Measurements from ENCODE around the gene CEACAM3.
"Not testable (repeated sequence)": the region's sequence is repeated elsewhere in the genome, so short reads cannot be mapped to it uniquely, and the experiment has no call there.

CEACAM3 gene

GRCh38 chr19:41767115-41767514 lies 29.3 kb upstream of the CEACAM3 start:
- Histone ChIP-seq H3K9me3 (replicated peaks in 1 of 2; ENCODE audit: control insufficient read depth in 2 of 2, insufficient read depth in 1 of 2, low read depth in 1 of 2, low read length in 2 of 2) (no peaks in the 10 kb centered on the region), H3K4me3 (ENCODE audit: low read length in 2 of 2) (no peak overlapping the region), H4K91ac (ENCODE audit: low read depth, low read length, poor library complexity) (no peak overlapping the region), H3K27me3 (ENCODE audit: control insufficient read depth in 3 of 3, insufficient read depth in 3 of 3, low read depth in 1 of 3, low read length in 3 of 3) (peaks cover 0 to 9% (median 0%) of the 10 kb centered on the region in 3 experiments), H3K79me1 (ENCODE audit: low read depth, low read length) (no peaks in the 10 kb centered on the region), H3K4ac (ENCODE audit: low read length) (no peak overlapping the region), H2AFZ (ENCODE audit: low read length) (no peak overlapping the region), H3K18ac (ENCODE audit: low read length) (no peak overlapping the region), H3K36me3 (replicated peaks in 1 of 2; ENCODE audit: control insufficient read depth in 2 of 2, insufficient read depth in 2 of 2, low read length in 2 of 2) (no peaks in the 10 kb centered on the region), H3K14ac (ENCODE audit: low read length) (no peak overlapping the region), H3K9ac (ENCODE audit: low read depth, low read length, poor library complexity) (no peak overlapping the region), H3K27ac (replicated peaks; ENCODE audit: low read length) (no peak overlapping the region), H3K23ac (ENCODE audit: low read depth, low read length, poor library complexity) (no peak overlapping the region), H2BK5ac (ENCODE audit: low read length) (no peak overlapping the region), H3K4me1 (ENCODE audit: control insufficient read depth in 2 of 2, insufficient read depth in 1 of 2, low read depth in 1 of 2, low read length in 2 of 2) (no peaks in the 10 kb centered on the region), H2BK15ac (ENCODE audit: low read length) (no peak overlapping the region), H2BK120ac (ENCODE audit: low read depth, low read length) (no peak overlapping the region), H2BK12ac (ENCODE audit: low read length) (no peak overlapping the region), H3K4me2 (ENCODE audit: insufficient read depth, low read length, poor library complexity, severe bottlenecking) (no peak overlapping the region), H2AK5ac (ENCODE audit: low read depth, low read length) (no peak overlapping the region), H4K8ac (ENCODE audit: low read depth, low read length) (no peak overlapping the region)
- WGBS, 2 donors (ENCODE audit: extremely low coverage in 2 of 2, insufficient read length in 2 of 2, insufficient replicate concordance in 1 of 2), result no CpG with 5 or more reads among the region's 2 CpGs
- no peak for DNase-seq (ENCODE audit: low spot score)

- no CpG with 5 or more reads among the region's 5 CpGs for WGBS, 2 donors (ENCODE audit: extremely low coverage in 2 of 2, insufficient read length in 2 of 2, insufficient replicate concordance in 1 of 2)
- not testable (repeated sequence) for H2BK120ac ChIP-seq (ENCODE audit: low read depth, low read length); H3K23ac ChIP-seq (ENCODE audit: low read depth, low read length, poor library complexity); H2BK5ac ChIP-seq (ENCODE audit: low read length); H3K4me3 ChIP-seq (ENCODE audit: low read length in 2 of 2); H4K8ac ChIP-seq (ENCODE audit: low read depth, low read length); H3K9me3 ChIP-seq (replicated peaks in 1 of 2; ENCODE audit: control insufficient read depth in 2 of 2, insufficient read depth in 1 of 2, low read depth in 1 of 2, low read length in 2 of 2); H3K4me2 ChIP-seq (ENCODE audit: insufficient read depth, low read length, poor library complexity, severe bottlenecking); H3K36me3 ChIP-seq (replicated peaks in 1 of 2; ENCODE audit: control insufficient read depth in 2 of 2, insufficient read depth in 2 of 2, low read length in 2 of 2); H2BK15ac ChIP-seq (ENCODE audit: low read length); H2AK5ac ChIP-seq (ENCODE audit: low read depth, low read length); H2BK12ac ChIP-seq (ENCODE audit: low read length); H3K4ac ChIP-seq (ENCODE audit: low read length); H3K79me1 ChIP-seq (ENCODE audit: low read depth, low read length); H3K9ac ChIP-seq (ENCODE audit: low read depth, low read length, poor library complexity); H4K91ac ChIP-seq (ENCODE audit: low read depth, low read length, poor library complexity); H3K4me1 ChIP-seq (ENCODE audit: control insufficient read depth in 2 of 2, insufficient read depth in 1 of 2, low read depth in 1 of 2, low read length in 2 of 2); H3K18ac ChIP-seq (ENCODE audit: low read length); DNase-seq (ENCODE audit: low spot score); H3K27ac ChIP-seq (replicated peaks; ENCODE audit: low read length); H2AFZ ChIP-seq (ENCODE audit: low read length); H3K14ac ChIP-seq (ENCODE audit: low read length)
- peaks cover 0 to 15% (median 0%) of the 10 kb centered on the region in 3 experiments for H3K27me3 ChIP-seq (ENCODE audit: control insufficient read depth in 3 of 3, insufficient read depth in 3 of 3, low read depth in 1 of 3, low read length in 3 of 3)
Measured at GRCh38 chr19:41768105-41768504, 28.3 kb upstream of the CEACAM3 start.

- H3K27me3 ChIP-seq (ENCODE audit: control insufficient read depth in 3 of 3, insufficient read depth in 3 of 3, low read depth in 1 of 3, low read length in 3 of 3), result peaks cover 0 to 12% (median 0%) of the 10 kb centered on the region in 3 experiments
- H2AFZ ChIP-seq (ENCODE audit: low read length), result no peak overlapping the region
- H3K9ac ChIP-seq (ENCODE audit: low read depth, low read length, poor library complexity), result no peak overlapping the region
- no peak overlapping the region for H2BK12ac ChIP-seq (ENCODE audit: low read length)
- H3K18ac ChIP-seq (ENCODE audit: low read length), result no peak overlapping the region
- DNase-seq (ENCODE audit: low spot score), result no peak
- H2BK120ac ChIP-seq (ENCODE audit: low read depth, low read length), result no peak overlapping the region
- no peak overlapping the region for H3K27ac ChIP-seq (replicated peaks; ENCODE audit: low read length)
- no peak overlapping the region for H3K4me3 ChIP-seq (ENCODE audit: low read length in 2 of 2)
- H3K23ac ChIP-seq (ENCODE audit: low read depth, low read length, poor library complexity), result no peak overlapping the region
- no peak overlapping the region for H4K91ac ChIP-seq (ENCODE audit: low read depth, low read length, poor library complexity)
- no peak overlapping the region for H4K8ac ChIP-seq (ENCODE audit: low read depth, low read length)
- no peak overlapping the region for H2AK5ac ChIP-seq (ENCODE audit: low read depth, low read length)
- H3K14ac ChIP-seq (ENCODE audit: low read length), result no peak overlapping the region
- H3K4me1 ChIP-seq (ENCODE audit: control insufficient read depth in 2 of 2, insufficient read depth in 1 of 2, low read depth in 1 of 2, low read length in 2 of 2), result no peaks in the 10 kb centered on the region
- H3K9me3 ChIP-seq (replicated peaks in 1 of 2; ENCODE audit: control insufficient read depth in 2 of 2, insufficient read depth in 1 of 2, low read depth in 1 of 2, low read length in 2 of 2), result no peaks in the 10 kb centered on the region
- H3K79me1 ChIP-seq (ENCODE audit: low read depth, low read length), result no peaks in the 10 kb centered on the region
- H2BK15ac ChIP-seq (ENCODE audit: low read length), result no peak overlapping the region
- H2BK5ac ChIP-seq (ENCODE audit: low read length), result no peak overlapping the region
- no peak overlapping the region for H3K4me2 ChIP-seq (ENCODE audit: insufficient read depth, low read length, poor library complexity, severe bottlenecking)
- WGBS, 2 donors (ENCODE audit: extremely low coverage in 2 of 2, insufficient read length in 2 of 2, insufficient replicate concordance in 1 of 2), result 100% methylated on average over 1 of the region's 4 CpGs; no CpG with 5 or more reads in 1 of the 2 donors
- H3K4ac ChIP-seq (ENCODE audit: low read length), result no peak overlapping the region
- no peaks in the 10 kb centered on the region for H3K36me3 ChIP-seq (replicated peaks in 1 of 2; ENCODE audit: control insufficient read depth in 2 of 2, insufficient read depth in 2 of 2, low read length in 2 of 2)
Measured at GRCh38 chr19:41769608-41770007, 26.8 kb upstream of the CEACAM3 start.

- Histone ChIP-seq H3K4me1 (ENCODE audit: control insufficient read depth in 2 of 2, insufficient read depth in 1 of 2, low read depth in 1 of 2, low read length in 2 of 2) (no peaks in the 10 kb centered on the region), H4K8ac (ENCODE audit: low read depth, low read length) (no peak overlapping the region), H3K79me1 (ENCODE audit: low read depth, low read length) (no peaks in the 10 kb centered on the region), H3K14ac (ENCODE audit: low read length) (no peak overlapping the region), H3K18ac (ENCODE audit: low read length) (no peak overlapping the region), H2BK5ac (ENCODE audit: low read length) (no peak overlapping the region), H3K4me2 (ENCODE audit: insufficient read depth, low read length, poor library complexity, severe bottlenecking) (no peak overlapping the region), H2AK5ac (ENCODE audit: low read depth, low read length) (no peak overlapping the region), H2AFZ (ENCODE audit: low read length) (no peak overlapping the region), H2BK15ac (ENCODE audit: low read length) (no peak overlapping the region), H3K27ac (replicated peaks; ENCODE audit: low read length) (no peak overlapping the region), H3K36me3 (replicated peaks in 1 of 2; ENCODE audit: control insufficient read depth in 2 of 2, insufficient read depth in 2 of 2, low read length in 2 of 2) (no peaks in the 10 kb centered on the region), H3K4me3 (ENCODE audit: low read length in 2 of 2) (no peak overlapping the region), H3K9ac (ENCODE audit: low read depth, low read length, poor library complexity) (no peak overlapping the region), H4K91ac (ENCODE audit: low read depth, low read length, poor library complexity) (no peak overlapping the region), H3K23ac (ENCODE audit: low read depth, low read length, poor library complexity) (no peak overlapping the region), H2BK12ac (ENCODE audit: low read length) (no peak overlapping the region), H2BK120ac (ENCODE audit: low read depth, low read length) (no peak overlapping the region), H3K9me3 (replicated peaks in 1 of 2; ENCODE audit: control insufficient read depth in 2 of 2, insufficient read depth in 1 of 2, low read depth in 1 of 2, low read length in 2 of 2) (no peaks in the 10 kb centered on the region), H3K27me3 (ENCODE audit: control insufficient read depth in 3 of 3, insufficient read depth in 3 of 3, low read depth in 1 of 3, low read length in 3 of 3) (peaks cover 0 to 19% (median 0%) of the 10 kb centered on the region in 3 experiments), H3K4ac (ENCODE audit: low read length) (no peak overlapping the region)
- no CpG with 5 or more reads among the region's 2 CpGs for WGBS, 2 donors (ENCODE audit: extremely low coverage in 2 of 2, insufficient read length in 2 of 2, insufficient replicate concordance in 1 of 2)
- DNase-seq (ENCODE audit: low spot score), result no peak
Measured at GRCh38 chr19:41771410-41771809, 25.0 kb upstream of the CEACAM3 start.
